ENCODE data around the gene ZGPAT. TPM values are rescaled to one million over a fixed set of nuclear protein-coding genes. Genes with fewer than 3 reads are reported as not detected.
"Not testable (repeated sequence)": the region's sequence is repeated elsewhere in the genome, so short reads cannot be mapped to it uniquely, and the experiment has no call there.

ZGPAT gene
- total RNA-seq, 1 donor, result 18.8 TPM

DNA sequence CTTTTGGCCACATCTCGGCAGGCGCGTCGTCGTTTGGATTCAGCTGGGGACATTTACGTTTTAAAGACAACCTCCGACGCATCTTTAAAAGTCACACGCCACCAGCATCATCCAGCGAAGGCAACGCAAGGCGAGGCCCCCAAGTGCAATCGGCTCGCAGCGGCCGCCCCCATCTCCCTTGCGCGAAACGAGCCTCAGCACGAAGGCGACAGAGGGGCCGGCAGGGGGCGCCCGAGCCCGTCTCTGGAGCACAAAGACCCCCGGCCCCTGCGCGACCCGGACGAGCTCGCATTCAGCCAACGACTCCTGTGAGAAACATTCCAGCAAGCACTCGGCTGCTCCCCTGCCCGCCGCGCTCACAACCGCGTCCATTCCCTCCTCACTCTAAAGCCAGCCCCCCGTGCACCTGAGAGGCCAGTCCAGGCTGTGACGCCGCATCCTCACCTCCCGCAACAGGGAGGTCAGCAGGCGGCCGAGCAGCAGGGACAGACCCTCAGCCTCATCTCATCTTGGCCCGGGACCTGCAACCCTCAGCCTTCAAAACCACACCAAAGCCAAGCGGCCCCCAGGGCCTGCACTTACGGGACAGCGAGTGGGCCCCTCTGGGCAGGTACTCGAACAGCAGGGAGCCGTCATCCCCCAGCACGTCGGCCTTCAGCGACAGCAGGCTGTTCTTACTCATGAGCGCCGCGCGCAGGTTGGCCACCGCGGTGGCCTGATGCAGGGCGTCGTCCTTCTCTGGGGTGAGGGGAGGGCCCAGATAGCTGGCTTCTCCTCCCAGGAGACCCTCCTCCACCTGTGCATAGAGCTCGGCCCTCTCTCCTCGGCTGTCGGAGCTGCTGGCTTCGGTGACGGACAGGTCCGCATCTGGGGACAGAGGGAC is 67.5 kb downstream of the ZGPAT start:
- Histone ChIP-seq H3K79me2 (ENCODE audit: insufficient read depth, low read length) (no peaks in the 10 kb centered on the region), H3K9me3 (ENCODE audit: low read depth, low read length) (no peaks in the 10 kb centered on the region), H3K4me2 (ENCODE audit: insufficient read depth, low read length) (peak overlapping the region; percentile 82), H3K27ac (ENCODE audit: low read depth, low read length) (no peak overlapping the region), H3K4me3 (ENCODE audit: insufficient read depth, low read length) (peak overlapping the region; percentile 60), H3K36me3 (ENCODE audit: insufficient read depth, low read length) (no peaks in the 10 kb centered on the region), H4K20me1 (ENCODE audit: insufficient read depth, low read length) (no peaks in the 10 kb centered on the region), H3K27me3 (ENCODE audit: insufficient read depth, low read length) (no peaks in the 10 kb centered on the region), H3K4me1 (ENCODE audit: insufficient read depth, low read length) (no peaks in the 10 kb centered on the region), H2AFZ (ENCODE audit: low read length) (peak overlapping the region; percentile 78)
- peak; percentile 97 for DNase-seq (ENCODE audit: insufficient read length, low spot score, missing footprints)
- TF ChIP-seq, protein P1, sequence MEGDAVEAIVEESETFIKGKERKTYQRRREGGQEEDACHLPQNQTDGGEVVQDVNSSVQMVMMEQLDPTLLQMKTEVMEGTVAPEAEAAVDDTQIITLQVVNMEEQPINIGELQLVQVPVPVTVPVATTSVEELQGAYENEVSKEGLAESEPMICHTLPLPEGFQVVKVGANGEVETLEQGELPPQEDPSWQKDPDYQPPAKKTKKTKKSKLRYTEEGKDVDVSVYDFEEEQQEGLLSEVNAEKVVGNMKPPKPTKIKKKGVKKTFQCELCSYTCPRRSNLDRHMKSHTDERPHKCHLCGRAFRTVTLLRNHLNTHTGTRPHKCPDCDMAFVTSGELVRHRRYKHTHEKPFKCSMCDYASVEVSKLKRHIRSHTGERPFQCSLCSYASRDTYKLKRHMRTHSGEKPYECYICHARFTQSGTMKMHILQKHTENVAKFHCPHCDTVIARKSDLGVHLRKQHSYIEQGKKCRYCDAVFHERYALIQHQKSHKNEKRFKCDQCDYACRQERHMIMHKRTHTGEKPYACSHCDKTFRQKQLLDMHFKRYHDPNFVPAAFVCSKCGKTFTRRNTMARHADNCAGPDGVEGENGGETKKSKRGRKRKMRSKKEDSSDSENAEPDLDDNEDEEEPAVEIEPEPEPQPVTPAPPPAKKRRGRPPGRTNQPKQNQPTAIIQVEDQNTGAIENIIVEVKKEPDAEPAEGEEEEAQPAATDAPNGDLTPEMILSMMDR (IDR thresholded peaks at IDR 0.05; ENCODE audit: extremely low read depth, low read depth, low read length), result peak; percentile 66

DNA sequence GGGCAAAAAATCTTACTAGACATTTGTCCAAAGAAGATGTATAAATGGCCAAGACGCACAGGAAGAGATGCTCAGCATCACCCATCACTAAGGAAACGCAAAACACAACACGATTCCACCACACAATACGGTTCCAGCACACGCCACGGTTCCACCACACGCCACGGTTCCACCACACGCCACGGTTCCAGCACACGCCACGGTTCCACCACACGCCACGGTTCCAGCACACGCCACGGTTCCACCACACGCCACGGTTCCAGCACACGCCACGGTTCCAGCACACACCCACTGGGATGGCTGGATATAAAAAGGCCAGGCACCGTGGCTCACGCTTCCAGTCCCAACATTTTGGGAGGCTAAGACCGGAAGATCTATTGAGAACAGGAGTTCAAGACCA is 69.0 kb downstream of the ZGPAT start:
- H4K20me1 ChIP-seq (ENCODE audit: insufficient read depth, low read length); H3K79me2 ChIP-seq (ENCODE audit: insufficient read depth, low read length); H3K4me1 ChIP-seq (ENCODE audit: insufficient read depth, low read length); H3K36me3 ChIP-seq (ENCODE audit: insufficient read depth, low read length); H3K4me2 ChIP-seq (ENCODE audit: insufficient read depth, low read length); H3K27ac ChIP-seq (ENCODE audit: low read depth, low read length); H3K9me3 ChIP-seq (ENCODE audit: low read depth, low read length); H2AFZ ChIP-seq (ENCODE audit: low read length); H3K27me3 ChIP-seq (ENCODE audit: insufficient read depth, low read length); H3K4me3 ChIP-seq (ENCODE audit: insufficient read depth, low read length); DNase-seq (ENCODE audit: insufficient read length, low spot score, missing footprints): not testable (repeated sequence)

DNA sequence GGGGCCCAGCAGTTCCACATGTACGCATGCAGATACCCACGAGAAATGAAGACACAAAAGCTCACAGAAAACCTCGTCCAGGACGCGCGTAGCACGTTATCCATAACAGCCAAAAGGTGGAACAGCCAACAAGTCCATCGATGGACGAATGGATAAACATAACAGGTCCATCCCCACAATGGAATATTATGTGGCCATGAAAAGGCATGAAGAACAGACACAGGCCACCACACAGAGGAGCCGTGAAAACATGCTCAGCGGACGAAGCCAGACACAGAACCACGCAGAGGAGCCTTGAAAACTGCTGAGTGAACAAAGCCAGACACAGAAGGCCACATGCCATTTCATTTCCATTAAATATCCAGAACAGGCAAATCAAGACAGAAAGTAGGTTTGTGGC is 69.8 kb downstream of the ZGPAT start:
- H4K20me1 ChIP-seq (ENCODE audit: insufficient read depth, low read length), result no peaks in the 10 kb centered on the region
- H3K4me1 ChIP-seq (ENCODE audit: insufficient read depth, low read length), result no peaks in the 10 kb centered on the region
- no peaks in the 10 kb centered on the region for H3K27me3 ChIP-seq (ENCODE audit: insufficient read depth, low read length)
- H3K36me3 ChIP-seq (ENCODE audit: insufficient read depth, low read length), result no peaks in the 10 kb centered on the region
- no peak overlapping the region for H3K4me3 ChIP-seq (ENCODE audit: insufficient read depth, low read length)
- TF ChIP-seq, protein P1 (IDR thresholded peaks at IDR 0.05; ENCODE audit: extremely low read depth, low read depth, low read length), result no peak
- no peaks in the 10 kb centered on the region for H3K9me3 ChIP-seq (ENCODE audit: low read depth, low read length)
- no peak overlapping the region for H2AFZ ChIP-seq (ENCODE audit: low read length)
- no peak overlapping the region for H3K4me2 ChIP-seq (ENCODE audit: insufficient read depth, low read length)
- no peaks in the 10 kb centered on the region for H3K79me2 ChIP-seq (ENCODE audit: insufficient read depth, low read length)
- DNase-seq (ENCODE audit: insufficient read length, low spot score, missing footprints), result peak; percentile 35
- no peak overlapping the region for H3K27ac ChIP-seq (ENCODE audit: low read depth, low read length)

GRCh38 chr20:63778034-63778752 is 70.4 kb downstream of the ZGPAT start:
- Histone ChIP-seq H2AFZ (ENCODE audit: low read length) (no peak overlapping the region), H3K27ac (ENCODE audit: low read depth, low read length) (no peak overlapping the region), H3K4me2 (ENCODE audit: insufficient read depth, low read length) (no peak overlapping the region), H3K79me2 (ENCODE audit: insufficient read depth, low read length) (no peaks in the 10 kb centered on the region), H3K9me3 (ENCODE audit: low read depth, low read length) (no peaks in the 10 kb centered on the region), H3K4me3 (ENCODE audit: insufficient read depth, low read length) (no peak overlapping the region), H3K36me3 (ENCODE audit: insufficient read depth, low read length) (no peaks in the 10 kb centered on the region), H3K4me1 (ENCODE audit: insufficient read depth, low read length) (no peaks in the 10 kb centered on the region), H4K20me1 (ENCODE audit: insufficient read depth, low read length) (no peaks in the 10 kb centered on the region), H3K27me3 (ENCODE audit: insufficient read depth, low read length) (no peaks in the 10 kb centered on the region)
- TF ChIP-seq, protein P1 (IDR thresholded peaks at IDR 0.05; ENCODE audit: extremely low read depth, low read depth, low read length), result no peak
- peak; percentile 29 for DNase-seq (ENCODE audit: insufficient read length, low spot score, missing footprints)

Measured in osteoblast (primary cell).